CD14-positive monocyte (primary cell): ENCODE results near the gene FTMT. TPM values are rescaled to one million over a fixed set of nuclear protein-coding genes. Genes with fewer than 3 reads are reported as not detected.

Source experiments
- DNase-seq, 3 donors: peaks; one replicate each; pipeline ENCODE4 v3.0.0-alpha.2; 2011 to 2022
- H2AFZ ChIP-seq: 2 replicates; pipeline ENCODE4 v1.6.0; 2012; ENCODE audit warnings: mild to moderate bottlenecking, low read depth, low read length, inconsistent platforms; ENCODE audit not compliant: insufficient read depth, poor library complexity, severe bottlenecking
- H3K27ac ChIP-seq, 2 donors: 1 replicate in 1 of 2; 2 replicates in 1 of 2; pipeline ENCODE4 v1.5.1; 2012 to 2013; ENCODE audit warnings: low read length in 2 of 2, control low read depth in 1 of 2, inconsistent platforms in 1 of 2, low read depth in 1 of 2, mild to moderate bottlenecking in 1 of 2
- H3K27me3 ChIP-seq, 2 donors: one replicate each; pipeline versions ENCODE4 v1.6.0 to v1.6.1; 2011 to 2013; ENCODE audit warnings: low read length in 2 of 2; ENCODE audit not compliant: control insufficient read depth in 2 of 2, insufficient read depth in 2 of 2
- H3K36me3 ChIP-seq, 2 donors: replicated peaks in 1 of 2; 1 replicate in 1 of 2; 2 replicates in 1 of 2; pipeline versions ENCODE4 v1.5.1 to v1.6.1; 2012 to 2013; ENCODE audit warnings: low read length in 2 of 2, control low read depth in 1 of 2, inconsistent platforms in 1 of 2, mild to moderate bottlenecking in 1 of 2; ENCODE audit not compliant: insufficient read depth in 2 of 2, control insufficient read depth in 1 of 2
- H3K4me1 ChIP-seq, 2 donors: 1 replicate in 1 of 2; 2 replicates in 1 of 2; pipeline versions ENCODE4 v1.5.1 to v1.6.1; 2012 to 2013; ENCODE audit warnings: low read length in 2 of 2, control low read depth in 1 of 2, inconsistent platforms in 1 of 2, mild to moderate bottlenecking in 1 of 2, moderate library complexity in 1 of 2; ENCODE audit not compliant: insufficient read depth in 2 of 2, control insufficient read depth in 1 of 2
- H3K4me2 ChIP-seq: replicated peaks from 2 replicates; pipeline ENCODE3; 2012; ENCODE audit warnings: low read length, moderate library complexity, mild to moderate bottlenecking; ENCODE audit not compliant: poor library complexity, severe bottlenecking; ENCODE audit errors: extremely low read depth
- H3K4me3 ChIP-seq, 3 experiments: fragments of 200-600 bp in 1 of 3; sonication (generic) in 1 of 3; replicated peaks in 1 of 3; 1 replicate in 2 of 3; 2 replicates in 1 of 3; pipeline ENCODE4 v1.5.1; 2011 to 2013; ENCODE audit warnings: low read length in 3 of 3, mild to moderate bottlenecking in 3 of 3, control low read depth in 2 of 3, low read depth in 2 of 3, inconsistent platforms in 1 of 3, moderate library complexity in 1 of 3
- H3K79me2 ChIP-seq: 2 replicates; pipeline ENCODE4 v1.6.0; 2012; ENCODE audit warnings: mild to moderate bottlenecking, control low read depth, inconsistent platforms, low read length, moderate library complexity; ENCODE audit not compliant: insufficient read depth
- H3K9ac ChIP-seq: 2 replicates; pipeline ENCODE4 v1.6.0; 2017; ENCODE audit warnings: low read length, mild to moderate bottlenecking; ENCODE audit not compliant: insufficient read depth, poor library complexity, severe bottlenecking
- H3K9me3 ChIP-seq, 2 donors: replicated peaks in 1 of 2; 1 replicate in 1 of 2; 2 replicates in 1 of 2; pipeline versions ENCODE4 v1.5.1 to v1.6.1; 2012 to 2013; ENCODE audit warnings: low read length in 2 of 2, control low read depth in 1 of 2; ENCODE audit not compliant: control insufficient read depth in 1 of 2, insufficient read depth in 1 of 2
- H4K20me1 ChIP-seq: 2 replicates; pipeline ENCODE4 v1.6.0; 2012; ENCODE audit warnings: mild to moderate bottlenecking, low read length, control low read depth, moderate library complexity; ENCODE audit not compliant: insufficient read depth
- H3K27ac Mint-ChIP-seq, 7 donors: one replicate each; pipeline ENCODE4 v1.8.0; 2020; ENCODE audit warnings: mild to moderate bottlenecking in 7 of 7, mixed read lengths in 7 of 7, moderate library complexity in 6 of 7, inconsistent platforms in 2 of 7
- H3K27me3 Mint-ChIP-seq, 3 donors: one replicate each; pipeline ENCODE4 v1.8.0; 2021 to 2022; ENCODE audit warnings: low read depth in 3 of 3, mild to moderate bottlenecking in 3 of 3, mixed read lengths in 3 of 3, moderate library complexity in 3 of 3, inconsistent platforms in 1 of 3
- H3K36me3 Mint-ChIP-seq, 2 donors: one replicate each; pipeline ENCODE4 v1.8.0; 2020; ENCODE audit warnings: mixed read lengths in 2 of 2, inconsistent platforms in 1 of 2, mild to moderate bottlenecking in 1 of 2
- H3K4me1 Mint-ChIP-seq: one replicate; pipeline ENCODE4 v1.8.0; 2020; ENCODE audit warnings: mild to moderate bottlenecking, mixed read lengths
- H3K4me3 Mint-ChIP-seq, 2 donors: one replicate each; pipeline ENCODE4 v1.8.0; 2020; ENCODE audit warnings: mild to moderate bottlenecking in 2 of 2, mixed read lengths in 2 of 2, moderate library complexity in 1 of 2
- H3K9me3 Mint-ChIP-seq, 7 donors: one replicate each; pipeline ENCODE4 v1.8.0; 2020 to 2022; ENCODE audit warnings: mixed read lengths in 7 of 7, mild to moderate bottlenecking in 6 of 7, moderate library complexity in 6 of 7, inconsistent platforms in 2 of 7
- CTCF ChIP-seq: fragments of 200-600 bp; IDR thresholded peaks from one replicate; pipeline ENCODE4 v1.8.0; 2022; ENCODE audit warnings: antibody characterized with exemption, mild to moderate bottlenecking
- intact Hi-C, 2 donors: fragments of 100-400 bp; cut with micrococcal nuclease; formaldehyde crosslinking; loops; one replicate each; pipeline versions ENCODE4 v1.15.0 to v1.15.1; 2023
- polyA plus RNA-seq, 3 donors: library from polyadenylated mRNA; depleted of rRNA in 1 of 3; unstranded in 2 of 3; stranded (reverse) in 1 of 3; fragments of 300-500 nt in 2 of 3; fragments of >200 nt in 1 of 3; fragmentation: Illumina TruSeq in 2 of 3; gene quantifications; 1 replicate in 2 of 3; 2 replicates in 1 of 3; pipeline ENCODE4 v1.2.3, GENCODE V29; 2012 to 2021

FTMT gene
- polyA plus RNA-seq, 3 donors = not detected

GRCh38 chr5:121899346-121899745 lies 47.7 kb downstream of the FTMT start:
- Mint-ChIP-seq H3K36me3 (no peaks in the 10 kb centered on the region), H3K27me3 (no peaks in the 10 kb centered on the region), H3K27ac (no peak overlapping the region), H3K4me1 (no peaks in the 10 kb centered on the region), H3K9me3 (peaks cover 0 to 5% (median 3%) of the 10 kb centered on the region in 7 donors), H3K4me3 (no peak overlapping the region)
- Histone ChIP-seq H3K4me3 (no peak overlapping the region), H3K4me1 (no peaks in the 10 kb centered on the region), H3K9ac (no peak overlapping the region), H3K36me3 (no peaks in the 10 kb centered on the region), H3K27ac (no peak overlapping the region), H3K79me2 (no peaks in the 10 kb centered on the region), H4K20me1 (no peaks in the 10 kb centered on the region), H2AFZ (no peak overlapping the region), H3K27me3 (no peaks in the 10 kb centered on the region), H3K4me2 (no peak overlapping the region), H3K9me3 (peaks cover 0 to 4% of the 10 kb centered on the region in 2 donors)
- intact Hi-C loops = no loop called here
- no peak for TF ChIP-seq CTCF
- no peak for DNase-seq

Other genes starting within 250 kb of the FTMT start
- 1 to 10 TPM; 1.9 to 6.2 (median 5.3) TPM for gene SRFBP1, start 110.1 kb downstream of the FTMT start, polyA plus RNA-seq
- not detected for gene LOX, start 226.4 kb downstream of the FTMT start, polyA plus RNA-seq